ENCODE measurements around the gene BSN. TPM values are rescaled to one million over a fixed set of nuclear protein-coding genes. Genes with fewer than 3 reads are reported as not detected.
A peak's percentile ranks its signal among the peaks of the same experiment; 100 is the strongest.

The BSN gene
- total RNA-seq, 1 donor = 0.27 TPM

GRCh38 chr3:49634736-49635135 lies 80.5 kb downstream of the BSN start:
- DNase-seq (ENCODE audit: low read depth) = no peak
- no peak for TF ChIP-seq CTCF (IDR thresholded peaks at IDR 0.05; ENCODE audit: insufficient read depth, low read length)
- H3K4me3 ChIP-seq (ENCODE audit: low read depth, low read length) = no peak overlapping the region

GRCh38 chr3:49636883-49637609 lies 82.8 kb downstream of the BSN start:
- no peak for DNase-seq (ENCODE audit: low read depth)
- H3K4me3 ChIP-seq (ENCODE audit: low read depth, low read length) = no peak overlapping the region
- no peak for TF ChIP-seq CTCF (IDR thresholded peaks at IDR 0.05; ENCODE audit: insufficient read depth, low read length)

- no peak for TF ChIP-seq CTCF (IDR thresholded peaks at IDR 0.05; ENCODE audit: insufficient read depth, low read length)
- DNase-seq (ENCODE audit: low read depth) = peak; percentile 67
- no peak overlapping the region for H3K4me3 ChIP-seq (ENCODE audit: low read depth, low read length)
Measured at GRCh38 chr3:49638445-49638844, 84.2 kb downstream of the BSN start.

GRCh38 chr3:49639551-49639950 lies 85.3 kb downstream of the BSN start:
- no peak for DNase-seq (ENCODE audit: low read depth)
- TF ChIP-seq CTCF (IDR thresholded peaks at IDR 0.05; ENCODE audit: insufficient read depth, low read length) = no peak
- no peak overlapping the region for H3K4me3 ChIP-seq (ENCODE audit: low read depth, low read length)

- DNase-seq (ENCODE audit: low read depth) = no peak
- no peak for TF ChIP-seq CTCF (IDR thresholded peaks at IDR 0.05; ENCODE audit: insufficient read depth, low read length)
- no peak overlapping the region for H3K4me3 ChIP-seq (ENCODE audit: low read depth, low read length)
Measured at GRCh38 chr3:49641292-49641691, 87.0 kb downstream of the BSN start.

- DNase-seq (ENCODE audit: low read depth) = no peak
- no peak overlapping the region for H3K4me3 ChIP-seq (ENCODE audit: low read depth, low read length)
- TF ChIP-seq CTCF (IDR thresholded peaks at IDR 0.05; ENCODE audit: insufficient read depth, low read length) = no peak
Measured at GRCh38 chr3:49641921-49642707, 87.8 kb downstream of the BSN start.
